ENCODE measurements around the gene SEL1L.
"Not testable (repeated sequence)": the region's sequence is repeated elsewhere in the genome, so short reads cannot be mapped to it uniquely, and the experiment has no call there.

SEL1L gene

GRCh38 chr14:81529391-81529790 is 4.3 kb downstream of the SEL1L start:
- no peak for DNase-seq (ENCODE audit: low read depth in 1 of 2, low spot score in 1 of 2)

GRCh38 chr14:81525129-81525528 is 8.5 kb downstream of the SEL1L start:
- no peak for DNase-seq (ENCODE audit: low read depth in 1 of 2, low spot score in 1 of 2)

- DNase-seq (ENCODE audit: low read depth in 1 of 2, low spot score in 1 of 2), result no peak
Measured at GRCh38 chr14:81523616-81524015, 10.0 kb downstream of the SEL1L start.

- no peak for DNase-seq (ENCODE audit: low read depth in 1 of 2, low spot score in 1 of 2)
Measured at GRCh38 chr14:81523016-81523415, 10.6 kb downstream of the SEL1L start.

GRCh38 chr14:81521356-81521755 is 12.3 kb downstream of the SEL1L start:
- DNase-seq (ENCODE audit: low read depth in 1 of 2, low spot score in 1 of 2), result no peak

- DNase-seq (ENCODE audit: low read depth in 1 of 2, low spot score in 1 of 2), result no peak
Measured at GRCh38 chr14:81519200-81520011, 14.2 kb downstream of the SEL1L start.

- DNase-seq (ENCODE audit: low read depth in 1 of 2, low spot score in 1 of 2), result no peak
Measured at GRCh38 chr14:81517798-81518398, 15.8 kb downstream of the SEL1L start.

- no peak for DNase-seq (ENCODE audit: low read depth in 1 of 2, low spot score in 1 of 2)
Measured at GRCh38 chr14:81516986-81517797, 16.5 kb downstream of the SEL1L start.

- DNase-seq (ENCODE audit: low read depth in 1 of 2, low spot score in 1 of 2), result not testable (repeated sequence)
Measured at GRCh38 chr14:81515927-81516326, 17.7 kb downstream of the SEL1L start.

GRCh38 chr14:81512826-81513225 is 20.8 kb downstream of the SEL1L start:
- DNase-seq (ENCODE audit: low read depth in 1 of 2, low spot score in 1 of 2), result not testable (repeated sequence)

- no peak for DNase-seq (ENCODE audit: low read depth in 1 of 2, low spot score in 1 of 2)
Measured at GRCh38 chr14:81511111-81511904, 22.3 kb downstream of the SEL1L start.

GRCh38 chr14:81509838-81510452 is 23.7 kb downstream of the SEL1L start:
- DNase-seq (ENCODE audit: low read depth in 1 of 2, low spot score in 1 of 2), result no peak

- no peak for DNase-seq (ENCODE audit: low read depth in 1 of 2, low spot score in 1 of 2)
Measured at GRCh38 chr14:81509321-81509720, 24.3 kb downstream of the SEL1L start.

- DNase-seq (ENCODE audit: low read depth in 1 of 2, low spot score in 1 of 2), result no peak
Measured at GRCh38 chr14:81506487-81506886, 27.2 kb downstream of the SEL1L start.

GRCh38 chr14:81504864-81505263 is 28.8 kb downstream of the SEL1L start:
- DNase-seq (ENCODE audit: low read depth in 1 of 2, low spot score in 1 of 2), result no peak

- no peak for DNase-seq (ENCODE audit: low read depth in 1 of 2, low spot score in 1 of 2)
Measured at GRCh38 chr14:81485781-81486180, 47.9 kb downstream of the SEL1L start.

- no peak for DNase-seq (ENCODE audit: low read depth in 1 of 2, low spot score in 1 of 2)
Measured at GRCh38 chr14:81485372-81485771, 48.3 kb downstream of the SEL1L start.

GRCh38 chr14:81484120-81484519 is 49.5 kb downstream of the SEL1L start:
- no peak for DNase-seq (ENCODE audit: low read depth in 1 of 2, low spot score in 1 of 2)

GRCh38 chr14:81480741-81481140 is 52.9 kb downstream of the SEL1L start:
- DNase-seq (ENCODE audit: low read depth in 1 of 2, low spot score in 1 of 2), result no peak

- DNase-seq (ENCODE audit: low read depth in 1 of 2, low spot score in 1 of 2), result no peak
Measured at GRCh38 chr14:81478446-81478845, 55.2 kb downstream of the SEL1L start.

GRCh38 chr14:81476816-81477215 is 56.8 kb downstream of the SEL1L start:
- no peak for DNase-seq (ENCODE audit: low read depth in 1 of 2, low spot score in 1 of 2)
